Psoas muscle (tissue), 8 donors: ENCODE measurements around the gene PSMC1. TPM values are rescaled to one million over a fixed set of nuclear protein-coding genes. Genes with fewer than 3 reads are reported as not detected.

Experiments
- ATAC-seq, 4 donors: fragments of 200-7000 bp; cut with Tn5 transposase; one replicate each; pipeline ENCODE4 v1.9.1; 2020; ENCODE audit warnings: moderate library complexity in 3 of 4, mild to moderate bottlenecking in 2 of 4
- DNase-seq, 2 donors: peaks; one replicate each; pipeline ENCODE4 v3.0.0-alpha.2; 2020
- H3K27ac ChIP-seq: fragments of 200-600 bp; one replicate; pipeline ENCODE4 v1.8.0; 2022
- H3K27me3 ChIP-seq, 3 donors: fragments of 200-600 bp in 1 of 3; one replicate each; pipeline versions ENCODE4 v1.6.1 to v1.8.0; 2013 to 2022; ENCODE audit warnings: low read length in 2 of 3, mild to moderate bottlenecking in 2 of 3, moderate library complexity in 1 of 3; ENCODE audit not compliant: insufficient read depth in 3 of 3
- H3K36me3 ChIP-seq, 2 donors: fragments of 200-600 bp in 1 of 2; one replicate each; pipeline versions ENCODE4 v1.6.1 to v1.8.0; 2013 to 2022; ENCODE audit warnings: low read depth in 1 of 2, mild to moderate bottlenecking in 1 of 2, moderate library complexity in 1 of 2; ENCODE audit not compliant: insufficient read depth in 1 of 2
- H3K4me1 ChIP-seq: fragments of 200-600 bp; one replicate; pipeline ENCODE4 v1.8.0; 2022
- H3K4me3 ChIP-seq: fragments of 200-600 bp; one replicate; pipeline ENCODE4 v1.8.0; 2022; ENCODE audit warnings: mild to moderate bottlenecking
- H3K9me3 ChIP-seq: fragments of 200-600 bp; one replicate; pipeline ENCODE4 v1.8.0; 2022
- WGBS, 3 donors: extraction: QIAGEN DNeasy Blood & Tissue Kit; methylation state at CpG; one replicate each; pipeline versions ENCODE4 v1.1.6 to v1.1.7; 2013; 5-methylcytosine and 5-hydroxymethylcytosine counted together
- intact Hi-C, 2 donors: fragments of 100-400 bp; cut with DNase I; formaldehyde crosslinking; loops; one replicate each; pipeline versions ENCODE4 v1.11.0 to v1.14.2; 2022
- polyA plus RNA-seq, 3 donors: library from polyadenylated mRNA; stranded (reverse); fragments of 200-250 nt; gene quantifications; one replicate each; pipeline ENCODE4 v1.2.3, GENCODE V29; 2013
- total RNA-seq, 4 donors: library from RNA; stranded (reverse); fragmentation: NEBNext Ultra II Directional in 2 of 4; extraction: Animal tissue kit (Norgen Biotek cat#: 25700) in 2 of 4; gene quantifications; one replicate each; pipeline versions ENCODE4 v1.2.1 to v1.2.4, GENCODE V29; 2021 to 2023
- TF ChIP-seq, protein P1 (sequence below): fragments of 200-600 bp; IDR thresholded peaks from one replicate; pipeline ENCODE4 v1.8.0; 2022; ENCODE audit warnings: antibody characterized with exemption
- donor health status: healthy with polysubstance abuse.
- donor health status: DM: no; HTN: no; CAD: no; lungs with moderate emphysema.
- donor health status: Bipolar disorder and iron deficiency.
- donor health status: healthy.
- donor health status: DM: yes; HTN: yes; CAD: no.
- donor health status: DM: no; HTN: no; CAD: no.
- donor health status: DM: no; HTN: no; CAD: no.
- donor health status: DM: yes; HTN: yes; CAD: no.

Gene PSMC1
- total and polyA plus RNA-seq, 7 donors: 151 to 1,018 (median 307) TPM

DNA sequence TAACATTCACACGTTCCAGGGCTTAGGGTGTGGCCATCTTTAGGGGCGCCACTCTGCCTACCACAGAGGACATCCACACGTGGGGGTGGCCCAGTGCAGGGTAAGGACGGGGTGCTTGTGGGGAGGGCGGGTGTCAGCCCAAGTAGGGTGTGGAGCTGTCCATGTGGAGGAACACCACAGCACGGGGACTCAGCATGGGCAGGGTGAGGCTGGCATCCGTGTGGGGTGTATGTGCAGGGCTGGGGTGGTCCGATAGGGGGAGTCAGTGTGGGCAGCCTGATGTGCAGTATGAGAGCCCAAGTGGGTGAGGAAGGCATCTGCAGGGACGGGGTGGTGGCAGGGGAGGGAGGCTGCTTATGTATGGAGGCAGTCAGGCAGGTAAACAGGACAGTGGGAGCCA, 17.7 kb downstream of the PSMC1 start:
- Histone ChIP-seq H3K9me3 (no peaks in the 10 kb centered on the region), H3K27me3 (no peaks in the 10 kb centered on the region), H3K27ac (no peak overlapping the region), H3K4me3 (no peak overlapping the region), H3K36me3 (peaks cover 10 to 91% of the 10 kb centered on the region in 2 donors), H3K4me1 (no peaks in the 10 kb centered on the region)
- intact Hi-C loops: no loop called here
- TF ChIP-seq, protein P1, sequence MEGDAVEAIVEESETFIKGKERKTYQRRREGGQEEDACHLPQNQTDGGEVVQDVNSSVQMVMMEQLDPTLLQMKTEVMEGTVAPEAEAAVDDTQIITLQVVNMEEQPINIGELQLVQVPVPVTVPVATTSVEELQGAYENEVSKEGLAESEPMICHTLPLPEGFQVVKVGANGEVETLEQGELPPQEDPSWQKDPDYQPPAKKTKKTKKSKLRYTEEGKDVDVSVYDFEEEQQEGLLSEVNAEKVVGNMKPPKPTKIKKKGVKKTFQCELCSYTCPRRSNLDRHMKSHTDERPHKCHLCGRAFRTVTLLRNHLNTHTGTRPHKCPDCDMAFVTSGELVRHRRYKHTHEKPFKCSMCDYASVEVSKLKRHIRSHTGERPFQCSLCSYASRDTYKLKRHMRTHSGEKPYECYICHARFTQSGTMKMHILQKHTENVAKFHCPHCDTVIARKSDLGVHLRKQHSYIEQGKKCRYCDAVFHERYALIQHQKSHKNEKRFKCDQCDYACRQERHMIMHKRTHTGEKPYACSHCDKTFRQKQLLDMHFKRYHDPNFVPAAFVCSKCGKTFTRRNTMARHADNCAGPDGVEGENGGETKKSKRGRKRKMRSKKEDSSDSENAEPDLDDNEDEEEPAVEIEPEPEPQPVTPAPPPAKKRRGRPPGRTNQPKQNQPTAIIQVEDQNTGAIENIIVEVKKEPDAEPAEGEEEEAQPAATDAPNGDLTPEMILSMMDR: no peak
- ATAC-seq (peak; percentile 19 to 60 (median 48)), DNase-seq (no peak)
- WGBS, 3 donors: 65 to 74% (median 67%) methylated on average over 9 of the region's 9 CpGs

DNA sequence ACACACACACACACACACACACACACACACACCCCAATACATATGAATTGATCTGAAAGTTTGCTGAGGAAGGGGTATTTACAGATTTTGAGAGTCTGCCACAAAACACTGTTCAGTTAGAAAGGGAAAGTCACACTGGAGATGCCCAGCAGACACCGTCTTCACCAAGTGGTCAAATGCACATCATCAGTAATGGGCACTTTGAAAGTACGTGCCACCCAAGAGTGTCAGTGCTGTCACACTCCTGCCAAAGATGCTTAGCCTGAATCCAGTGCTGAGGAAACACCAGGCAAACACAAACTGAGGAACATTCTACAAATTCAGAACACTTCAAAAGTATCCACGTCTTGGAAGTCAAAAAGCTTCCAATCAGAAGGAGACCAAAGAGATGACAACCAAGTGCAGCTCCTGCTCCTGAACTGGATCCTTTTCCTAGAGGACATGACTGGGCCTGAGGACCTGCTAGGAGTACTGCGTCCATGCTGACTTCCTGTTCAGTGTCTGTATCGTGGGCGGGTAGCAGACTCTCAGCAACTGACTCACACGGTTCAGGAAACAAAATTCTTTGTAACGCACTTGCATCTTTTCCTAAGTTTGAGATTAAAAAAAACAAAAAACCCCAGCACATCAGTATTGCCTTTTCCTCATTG, 18.6 kb downstream of the PSMC1 start:
- no peaks in the 10 kb centered on the region for H3K4me1 ChIP-seq
- peaks cover 9 to 91% of the 10 kb centered on the region in 2 donors for H3K36me3 ChIP-seq
- no peaks in the 10 kb centered on the region for H3K9me3 ChIP-seq
- TF ChIP-seq, protein P1: no peak
- intact Hi-C loops: no loop called here
- DNase-seq (no peak), ATAC-seq (no peak)
- H3K27ac ChIP-seq: peak overlapping the region; percentile 16
- no peaks in the 10 kb centered on the region for H3K27me3 ChIP-seq
- WGBS, 3 donors: 56 to 70% (median 67%) methylated on average over 8 of the region's 8 CpGs
- H3K4me3 ChIP-seq: no peak overlapping the region

DNA sequence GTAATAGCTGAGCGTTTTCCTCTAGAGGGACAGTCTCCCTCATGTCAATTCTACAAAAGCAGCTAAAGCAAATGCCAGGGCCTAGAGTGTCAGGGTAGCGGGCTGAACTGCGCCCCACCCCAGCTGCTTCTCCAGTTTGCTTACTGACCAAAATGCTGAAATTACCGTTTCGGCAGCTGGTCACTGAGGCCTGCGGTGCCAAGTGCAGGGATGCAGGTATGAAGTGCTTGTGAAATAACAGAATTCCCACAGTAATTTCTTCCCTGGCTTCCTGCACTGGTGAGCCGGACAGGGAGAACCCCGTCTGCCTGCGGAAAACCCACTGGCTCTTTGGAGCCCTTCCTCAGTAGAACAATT, 19.1 kb downstream of the PSMC1 start:
- no peak overlapping the region for H3K4me3 ChIP-seq
- no peaks in the 10 kb centered on the region for H3K4me1 ChIP-seq
- ATAC-seq: no peak
- TF ChIP-seq, protein P1: no peak
- no peak for DNase-seq
- WGBS, 3 donors: 75 to 86% (median 77%) methylated on average over 9 of the region's 9 CpGs
- H3K27ac ChIP-seq: peak overlapping the region; percentile 16
- intact Hi-C loops: no loop called here
- H3K9me3 ChIP-seq: no peaks in the 10 kb centered on the region
- no peaks in the 10 kb centered on the region for H3K27me3 ChIP-seq
- peaks cover 9 to 91% of the 10 kb centered on the region in 2 donors for H3K36me3 ChIP-seq

DNA sequence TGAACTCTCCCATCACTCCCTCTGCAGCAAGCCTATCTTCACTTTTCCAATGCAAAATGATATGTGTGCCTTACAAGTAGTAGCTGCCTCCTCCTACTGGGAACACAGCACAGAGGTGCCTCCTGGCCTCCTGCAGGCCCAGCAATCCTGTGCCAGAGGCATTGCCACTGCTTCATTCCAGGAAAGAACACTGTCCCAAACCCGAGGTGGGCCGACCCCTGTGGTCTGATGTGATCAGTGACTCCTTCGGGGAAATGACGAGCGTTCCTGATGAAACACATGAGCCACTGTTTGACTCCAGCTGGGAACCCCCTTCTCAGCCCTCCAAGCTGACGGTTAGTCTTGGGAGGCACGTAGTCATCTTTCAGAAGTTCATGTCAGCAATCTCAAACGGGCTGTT, 19.5 kb downstream of the PSMC1 start:
- H3K27me3 ChIP-seq: no peaks in the 10 kb centered on the region
- 76 to 87% (median 83%) methylated on average over 8 of the region's 8 CpGs for WGBS, 3 donors
- DNase-seq: no peak
- TF ChIP-seq, protein P1: no peak
- peaks cover 6 to 91% of the 10 kb centered on the region in 2 donors for H3K36me3 ChIP-seq
- H3K27ac ChIP-seq: peak overlapping the region; percentile 16
- H3K9me3 ChIP-seq: no peaks in the 10 kb centered on the region
- no peak overlapping the region for H3K4me3 ChIP-seq
- no peaks in the 10 kb centered on the region for H3K4me1 ChIP-seq
- intact Hi-C loops: no loop called here
- ATAC-seq: peak in 1 of 4 donors; percentile 7
